Left lung (tissue), 10 donors: ENCODE data around the gene SLC15A4. TPM values are rescaled to one million over a fixed set of nuclear protein-coding genes. Genes with fewer than 3 reads are reported as not detected.

Source experiments
- ATAC-seq: fragments of 200-7000 bp; cut with Tn5 transposase; one replicate; pipeline ENCODE4 v1.9.1; 2020; ENCODE audit warnings: moderate library complexity
- DNase-seq, 4 donors: peaks; one replicate each; pipeline ENCODE4 v3.0.0-alpha.2; 2013 to 2020
- H3K27ac ChIP-seq, 2 donors: fragments of 200-600 bp; sonication (generic) in 1 of 2; one replicate each; pipeline versions ENCODE4 v1.5.0 to v1.8.0; 2020 to 2021
- H3K27me3 ChIP-seq, 2 donors: fragments of 200-600 bp; sonication (generic) in 1 of 2; one replicate each; pipeline versions ENCODE4 v1.5.0 to v1.8.0; 2020 to 2021
- H3K36me3 ChIP-seq, 2 donors: fragments of 200-600 bp; sonication (generic) in 1 of 2; one replicate each; pipeline versions ENCODE4 v1.5.0 to v1.8.0; 2020 to 2021
- H3K4me1 ChIP-seq, 2 donors: fragments of 200-600 bp; one replicate each; pipeline ENCODE4 v1.8.0; 2021
- H3K4me3 ChIP-seq, 2 donors: fragments of 200-600 bp; sonication (generic) in 1 of 2; one replicate each; pipeline versions ENCODE4 v1.5.0 to v1.8.0; 2020 to 2021; ENCODE audit warnings: mild to moderate bottlenecking in 1 of 2
- H3K9me3 ChIP-seq, 2 donors: fragments of 200-600 bp; sonication (generic) in 1 of 2; one replicate each; pipeline versions ENCODE4 v1.5.0 to v1.8.0; 2020 to 2021
- CTCF ChIP-seq, 2 donors: fragments of 200-600 bp; sonication (generic) in 1 of 2; IDR thresholded peaks; one replicate each; pipeline versions ENCODE4 v1.5.0 to v1.8.0; 2021; ENCODE audit warnings: antibody characterized with exemption in 2 of 2
- intact Hi-C, 2 donors: fragments of 100-400 bp; cut with DNase I; formaldehyde crosslinking; loops; one replicate each; pipeline versions ENCODE4 v1.11.2 to v1.14.2; 2022
- polyA plus RNA-seq, 6 donors: library from polyadenylated mRNA; unstranded; fragments of 120-200 nt; gene quantifications; one replicate each; pipeline ENCODE4 v1.2.1, GENCODE V29; 2013; ENCODE audit not compliant: insufficient read length in 6 of 6
- total RNA-seq, 2 donors: library from RNA; stranded (reverse); fragmentation: NEBNext Ultra II Directional; extraction: Animal tissue kit (Norgen Biotek cat#: 25700); gene quantifications; one replicate each; pipeline ENCODE4 v1.2.1, GENCODE V29; 2021
- donor health status: DM: no; HTN: yes; CAD: no.
- donor health status: DM: no; HTN: no; CAD: no.

SLC15A4 gene
- total and polyA plus RNA-seq, 8 donors: 26.5 to 38.2 (median 29.3) TPM

- H3K27me3 ChIP-seq: no peaks in the 10 kb centered on the region
- intact Hi-C loops: no loop called here
- DNase-seq: no peak
- no peaks in the 10 kb centered on the region for H3K4me1 ChIP-seq
- H3K4me3 ChIP-seq: no peak overlapping the region
- H3K36me3 ChIP-seq: no peaks in the 10 kb centered on the region
- TF ChIP-seq CTCF (IDR thresholded peaks at IDR 0.05): no peak
- peak overlapping the region in 1 of 2 donors; percentile 33 for H3K27ac ChIP-seq
- no peak for ATAC-seq
- no peaks in the 10 kb centered on the region for H3K9me3 ChIP-seq
Observed at GRCh38 chr12:128864516-128865186, 40.9 kb upstream of the SLC15A4 start.

- intact Hi-C loops: no loop called here
- no peaks in the 10 kb centered on the region for H3K36me3 ChIP-seq
- no peak overlapping the region for H3K27ac ChIP-seq
- DNase-seq (no peak), ATAC-seq (no peak)
- TF ChIP-seq CTCF (IDR thresholded peaks at IDR 0.05): no peak
- no peaks in the 10 kb centered on the region for H3K27me3 ChIP-seq
- H3K9me3 ChIP-seq: no peaks in the 10 kb centered on the region
- H3K4me3 ChIP-seq: no peak overlapping the region
- no peaks in the 10 kb centered on the region for H3K4me1 ChIP-seq
Observed at GRCh38 chr12:128863957-128864356, 40.2 kb upstream of the SLC15A4 start.

GRCh38 chr12:128861226-128862016 lies 37.7 kb upstream of the SLC15A4 start:
- Histone ChIP-seq H3K27me3 (peaks cover 0 to 4% of the 10 kb centered on the region in 2 donors), H3K4me3 (no peak overlapping the region), H3K27ac (no peak overlapping the region), H3K36me3 (no peaks in the 10 kb centered on the region), H3K4me1 (peaks cover 0 to 17% of the 10 kb centered on the region in 2 donors), H3K9me3 (no peaks in the 10 kb centered on the region)
- TF ChIP-seq CTCF (IDR thresholded peaks at IDR 0.05): no peak
- intact Hi-C loops: no loop called here
- ATAC-seq (no peak), DNase-seq (no peak)

GRCh38 chr12:128859311-128859710 lies 35.6 kb upstream of the SLC15A4 start:
- Histone ChIP-seq H3K4me3 (no peak overlapping the region), H3K36me3 (no peaks in the 10 kb centered on the region), H3K9me3 (no peaks in the 10 kb centered on the region), H3K27me3 (peaks cover 0 to 16% of the 10 kb centered on the region in 2 donors), H3K27ac (no peak overlapping the region), H3K4me1 (peaks cover 0 to 24% of the 10 kb centered on the region in 2 donors)
- DNase-seq (no peak), ATAC-seq (no peak)
- intact Hi-C loops: no loop called here
- TF ChIP-seq CTCF (IDR thresholded peaks at IDR 0.05): no peak

GRCh38 chr12:128857133-128857763 lies 33.5 kb upstream of the SLC15A4 start:
- DNase-seq: no peak
- intact Hi-C loops: no loop called here
- no peaks in the 10 kb centered on the region for H3K9me3 ChIP-seq
- H3K27me3 ChIP-seq: peaks cover 6 to 35% of the 10 kb centered on the region in 2 donors
- no peak for TF ChIP-seq CTCF (IDR thresholded peaks at IDR 0.05)
- peak overlapping the region in 1 of 2 donors; percentile 93 for H3K27ac ChIP-seq
- no peaks in the 10 kb centered on the region for H3K36me3 ChIP-seq
- H3K4me3 ChIP-seq: no peak overlapping the region
- H3K4me1 ChIP-seq: peaks cover 0 to 24% of the 10 kb centered on the region in 2 donors
- peak; percentile 39 for ATAC-seq
